PC-3 (cell line): Measurements from ENCODE around the gene GP1BB.

Source experiments
- EZH2 ChIP-seq: fragments of 300-600 bp; sonication (generic); IDR thresholded peaks from one replicate; pipeline ENCODE4 v1.6.1; 2017; ENCODE audit warnings: antibody characterized with exemption, mild to moderate bottlenecking, low read length; ENCODE audit not compliant: unreplicated experiment
- TF ChIP-seq, protein P1 (sequence below): fragments of 300-600 bp; sonication (generic); conservative IDR thresholded peaks from 2 replicates; pipeline ENCODE4 v1.5.1; 2017; ENCODE audit warnings: antibody characterized with exemption, low read depth, mild to moderate bottlenecking, low read length

DNA sequence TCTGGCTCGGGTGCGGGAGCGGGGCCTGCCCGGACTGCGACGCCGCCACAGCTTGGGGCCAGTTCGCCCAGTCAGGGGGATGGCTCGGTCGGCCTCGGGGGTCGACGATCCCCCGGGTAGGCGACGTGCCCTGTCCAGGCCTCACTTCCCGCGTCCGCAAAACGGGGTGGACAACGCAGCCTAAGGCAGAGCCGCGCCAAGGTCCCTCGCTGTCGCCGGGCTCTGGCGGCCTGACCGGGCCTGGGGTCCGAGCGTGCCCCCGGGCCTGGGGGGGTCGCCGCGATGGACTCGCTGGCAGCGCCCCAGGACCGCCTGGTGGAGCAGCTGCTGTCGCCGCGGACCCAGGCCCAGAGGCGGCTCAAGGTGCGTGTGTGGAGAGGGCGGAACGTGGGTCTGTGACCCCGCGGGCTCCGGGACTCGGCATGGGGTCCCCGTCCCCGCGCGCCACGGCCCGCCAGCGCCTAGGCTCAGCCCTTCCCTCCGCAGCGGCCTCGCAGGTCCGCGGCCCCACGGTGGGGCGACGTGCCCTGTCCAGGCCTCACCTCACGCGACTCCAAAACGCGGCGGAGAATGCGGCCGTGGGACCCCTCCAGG, 4.8 kb upstream of the GP1BB start:
- TF ChIP-seq, protein P1, sequence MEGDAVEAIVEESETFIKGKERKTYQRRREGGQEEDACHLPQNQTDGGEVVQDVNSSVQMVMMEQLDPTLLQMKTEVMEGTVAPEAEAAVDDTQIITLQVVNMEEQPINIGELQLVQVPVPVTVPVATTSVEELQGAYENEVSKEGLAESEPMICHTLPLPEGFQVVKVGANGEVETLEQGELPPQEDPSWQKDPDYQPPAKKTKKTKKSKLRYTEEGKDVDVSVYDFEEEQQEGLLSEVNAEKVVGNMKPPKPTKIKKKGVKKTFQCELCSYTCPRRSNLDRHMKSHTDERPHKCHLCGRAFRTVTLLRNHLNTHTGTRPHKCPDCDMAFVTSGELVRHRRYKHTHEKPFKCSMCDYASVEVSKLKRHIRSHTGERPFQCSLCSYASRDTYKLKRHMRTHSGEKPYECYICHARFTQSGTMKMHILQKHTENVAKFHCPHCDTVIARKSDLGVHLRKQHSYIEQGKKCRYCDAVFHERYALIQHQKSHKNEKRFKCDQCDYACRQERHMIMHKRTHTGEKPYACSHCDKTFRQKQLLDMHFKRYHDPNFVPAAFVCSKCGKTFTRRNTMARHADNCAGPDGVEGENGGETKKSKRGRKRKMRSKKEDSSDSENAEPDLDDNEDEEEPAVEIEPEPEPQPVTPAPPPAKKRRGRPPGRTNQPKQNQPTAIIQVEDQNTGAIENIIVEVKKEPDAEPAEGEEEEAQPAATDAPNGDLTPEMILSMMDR, result no peak
- TF ChIP-seq EZH2, result no peak
